ENCODE results near the gene FGF12. TPM values are rescaled to one million over a fixed set of nuclear protein-coding genes. Genes with fewer than 3 reads are reported as not detected.

The FGF12 gene
- total and polyA plus RNA-seq, 2 donors (not counting 1 experiment from before 2014, with no cell fraction given): 0.03 TPM; not detected in 1

DNA sequence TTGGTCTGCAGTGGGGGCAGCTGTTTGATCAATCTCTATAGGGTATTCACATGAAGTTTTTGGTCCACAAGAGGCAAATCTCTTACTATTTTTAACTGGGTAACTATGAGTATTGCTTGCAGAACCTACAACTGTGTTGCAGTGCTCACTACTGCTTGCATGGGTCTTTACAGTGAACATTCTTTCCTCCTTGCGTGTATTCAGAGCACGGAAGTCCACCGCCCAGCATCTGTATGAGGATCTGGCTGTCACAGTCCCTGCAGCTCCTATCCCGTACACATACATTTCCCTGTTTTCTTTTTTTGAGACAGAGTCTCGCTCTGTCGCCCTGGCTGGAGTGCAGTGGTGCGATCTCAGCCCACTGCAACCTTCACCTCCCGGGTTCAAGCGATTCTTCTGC, 449.9 kb downstream of the FGF12 start:
- Histone ChIP-seq H3K4me3 (ENCODE audit: control extremely low read depth in 1 of 5, extremely low read depth in 1 of 5, insufficient read depth in 1 of 5, low read depth in 2 of 5, low read length in 4 of 5) (no peak overlapping the region), H3K4me1 (ENCODE audit: control insufficient read depth in 2 of 2, insufficient read depth in 2 of 2, low read length in 2 of 2) (no peaks in the 10 kb centered on the region), H3K9me3 (ENCODE audit: control extremely low read depth in 1 of 3, control insufficient read depth in 2 of 3, insufficient read depth in 1 of 3, low read length in 2 of 3) (no peaks in the 10 kb centered on the region), H2AFZ (ENCODE audit: insufficient read depth, low read depth, low read length, poor library complexity, severe bottlenecking) (no peak overlapping the region), H3K27ac (ENCODE audit: low read length in 2 of 2) (no peak overlapping the region), H3K4me2 (replicated peaks; ENCODE audit: low read depth, low read length, poor library complexity, severe bottlenecking) (no peak overlapping the region), H3K79me2 (ENCODE audit: control insufficient read depth, insufficient read depth, low read length) (no peaks in the 10 kb centered on the region), H4K20me1 (ENCODE audit: control insufficient read depth, insufficient read depth, low read length, poor library complexity, severe bottlenecking) (no peaks in the 10 kb centered on the region), H3K9ac (ENCODE audit: low read length) (no peak overlapping the region), H3K27me3 (replicated peaks in 1 of 4; ENCODE audit: control extremely low read depth in 1 of 4, control insufficient read depth in 3 of 4, insufficient read depth in 4 of 4, low read length in 3 of 4) (no peaks in the 10 kb centered on the region), H3K36me3 (replicated peaks in 1 of 2; ENCODE audit: control extremely low read depth in 1 of 2, control insufficient read depth in 1 of 2, extremely low read depth in 1 of 2, insufficient read depth in 2 of 2, low read length in 1 of 2) (no peaks in the 10 kb centered on the region)
- H3K4me3 Mint-ChIP-seq: no peak overlapping the region
- no peaks in the 10 kb centered on the region for H3K9me3 Mint-ChIP-seq (ENCODE audit: insufficient read depth)
- H3K27ac Mint-ChIP-seq: no peak overlapping the region
- intact Hi-C loops (cut with micrococcal nuclease): no loop called here
- H3K27me3 Mint-ChIP-seq: no peaks in the 10 kb centered on the region
- POLR2A ChIA-PET: no interaction called here
- H3K4me1 Mint-ChIP-seq: no peaks in the 10 kb centered on the region
- TF ChIP-seq CTCF (IDR thresholded peaks at IDR 0.05) (no peak), EZH2 (IDR thresholded peaks at IDR 0.05; ENCODE audit: borderline replicate concordance, insufficient read depth, low read depth, low read length, poor library complexity, severe bottlenecking) (no peak)
- CTCF ChIA-PET: no interaction called here
- DNase-seq (no peak), ATAC-seq (ENCODE audit: low read depth) (no peak)
- WGBS (ENCODE audit: insufficient coverage): 93% methylated on average over 4 of the region's 9 CpGs

GRCh38 chr3:192275741-192276355, 451.5 kb downstream of the FGF12 start:
- no CpG with 5 or more reads among the region's 7 CpGs for WGBS (ENCODE audit: insufficient coverage)
- DNase-seq (no peak), ATAC-seq (ENCODE audit: low read depth) (no peak)
- Histone ChIP-seq H3K4me1 (ENCODE audit: control insufficient read depth in 2 of 2, insufficient read depth in 2 of 2, low read length in 2 of 2) (no peaks in the 10 kb centered on the region), H3K36me3 (replicated peaks in 1 of 2; ENCODE audit: control extremely low read depth in 1 of 2, control insufficient read depth in 1 of 2, extremely low read depth in 1 of 2, insufficient read depth in 2 of 2, low read length in 1 of 2) (no peaks in the 10 kb centered on the region), H4K20me1 (ENCODE audit: control insufficient read depth, insufficient read depth, low read length, poor library complexity, severe bottlenecking) (no peaks in the 10 kb centered on the region), H3K4me2 (replicated peaks; ENCODE audit: low read depth, low read length, poor library complexity, severe bottlenecking) (no peak overlapping the region), H2AFZ (ENCODE audit: insufficient read depth, low read depth, low read length, poor library complexity, severe bottlenecking) (no peak overlapping the region), H3K9ac (ENCODE audit: low read length) (no peak overlapping the region), H3K79me2 (ENCODE audit: control insufficient read depth, insufficient read depth, low read length) (no peaks in the 10 kb centered on the region), H3K27me3 (replicated peaks in 1 of 4; ENCODE audit: control extremely low read depth in 1 of 4, control insufficient read depth in 3 of 4, insufficient read depth in 4 of 4, low read length in 3 of 4) (no peaks in the 10 kb centered on the region), H3K9me3 (ENCODE audit: control extremely low read depth in 1 of 3, control insufficient read depth in 2 of 3, insufficient read depth in 1 of 3, low read length in 2 of 3) (no peaks in the 10 kb centered on the region), H3K4me3 (ENCODE audit: control extremely low read depth in 1 of 5, extremely low read depth in 1 of 5, insufficient read depth in 1 of 5, low read depth in 2 of 5, low read length in 4 of 5) (no peak overlapping the region), H3K27ac (ENCODE audit: low read length in 2 of 2) (no peak overlapping the region)
- TF ChIP-seq EZH2 (IDR thresholded peaks at IDR 0.05; ENCODE audit: borderline replicate concordance, insufficient read depth, low read depth, low read length, poor library complexity, severe bottlenecking): no peak
- TF ChIP-seq CTCF (IDR thresholded peaks at IDR 0.05): no peak
- Mint-ChIP-seq H3K9me3 (ENCODE audit: insufficient read depth) (no peaks in the 10 kb centered on the region), H3K4me3 (no peak overlapping the region), H3K27me3 (no peaks in the 10 kb centered on the region), H3K4me1 (no peaks in the 10 kb centered on the region), H3K27ac (no peak overlapping the region)
- POLR2A ChIA-PET: no interaction called here
- CTCF ChIA-PET: no interaction called here
- intact Hi-C loops (cut with micrococcal nuclease): no loop called here
